Astrocyte (in vitro differentiated cells and primary cell): Measurements from ENCODE around the gene OS9. TPM values are rescaled to one million over a fixed set of nuclear protein-coding genes. Genes with fewer than 3 reads are reported as not detected.

ENCODE experiments used
- DNase-seq: peaks from one replicate; pipeline ENCODE4 v3.0.0-alpha.2; 2010; ENCODE audit warnings: low read depth
- FAIRE-seq: peaks from 2 replicates; lab custom pipeline; 2011; peaks lifted over from hg19 to GRCh38; lab: Jason Lieb, UNC
- H2AFZ ChIP-seq: 2 replicates; pipeline ENCODE4 v1.6.0; 2012; ENCODE audit warnings: low read depth, low read length, inconsistent platforms
- H3K27ac ChIP-seq: 2 replicates; pipeline ENCODE4 v1.5.1; 2011; ENCODE audit warnings: low read depth, low read length, inconsistent platforms
- H3K27me3 ChIP-seq: 2 replicates; pipeline ENCODE4 v1.6.0; 2011; ENCODE audit warnings: low read length, inconsistent platforms; ENCODE audit not compliant: insufficient read depth
- H3K36me3 ChIP-seq: 2 replicates; pipeline ENCODE4 v1.5.1; 2011; ENCODE audit warnings: low read length, inconsistent platforms; ENCODE audit not compliant: insufficient read depth
- H3K4me1 ChIP-seq: 2 replicates; pipeline ENCODE4 v1.5.1; 2011; ENCODE audit warnings: low read length, inconsistent platforms; ENCODE audit not compliant: insufficient read depth
- H3K4me2 ChIP-seq: 2 replicates; pipeline ENCODE4 v1.6.0; 2012; ENCODE audit warnings: low read length, inconsistent platforms
- H3K4me3 ChIP-seq: 2 replicates; pipeline ENCODE4 v1.5.1; 2011; ENCODE audit warnings: low read depth, mild to moderate bottlenecking, low read length, inconsistent platforms; ENCODE audit not compliant: insufficient read depth
- H3K79me2 ChIP-seq: 2 replicates; pipeline ENCODE4 v1.6.0; 2012; ENCODE audit warnings: mild to moderate bottlenecking, low read length, inconsistent platforms; ENCODE audit not compliant: insufficient read depth
- H3K9ac ChIP-seq: 2 replicates; pipeline ENCODE4 v1.6.0; 2012; ENCODE audit warnings: mild to moderate bottlenecking, low read length, inconsistent platforms
- H3K9me3 ChIP-seq: 2 replicates; pipeline ENCODE4 v1.5.1; 2012; ENCODE audit warnings: low read depth, mild to moderate bottlenecking, low read length, inconsistent platforms; ENCODE audit not compliant: insufficient read depth
- H4K20me1 ChIP-seq: 2 replicates; pipeline ENCODE4 v1.6.0; 2012; ENCODE audit warnings: low read length, inconsistent platforms; ENCODE audit not compliant: insufficient read depth
- H3K27ac Mint-ChIP-seq: one replicate; pipeline ENCODE4 v1.8.0; 2021; ENCODE audit warnings: mild to moderate bottlenecking, mixed read lengths; ENCODE audit not compliant: unreplicated experiment
- H3K27me3 Mint-ChIP-seq: one replicate; pipeline ENCODE4 v1.8.0; 2021; ENCODE audit warnings: low read depth, mixed read lengths; ENCODE audit not compliant: unreplicated experiment
- H3K36me3 Mint-ChIP-seq: one replicate; pipeline ENCODE4 v1.8.0; 2021; ENCODE audit warnings: low read depth, mixed read lengths; ENCODE audit not compliant: unreplicated experiment
- H3K4me1 Mint-ChIP-seq: one replicate; pipeline ENCODE4 v1.8.0; 2021; ENCODE audit warnings: low read depth, mixed read lengths; ENCODE audit not compliant: unreplicated experiment
- H3K4me3 Mint-ChIP-seq: one replicate; pipeline ENCODE4 v1.8.0; 2021; ENCODE audit warnings: mild to moderate bottlenecking, moderate library complexity, mixed read lengths; ENCODE audit not compliant: unreplicated experiment
- H3K9me3 Mint-ChIP-seq: one replicate; pipeline ENCODE4 v1.8.0; 2021; ENCODE audit warnings: mild to moderate bottlenecking, mixed read lengths; ENCODE audit not compliant: unreplicated experiment
- CTCF ChIP-seq: IDR thresholded peaks from 2 replicates; pipeline ENCODE4 v1.5.1; 2011; ENCODE audit warnings: low read depth, mild to moderate bottlenecking, inconsistent platforms, low read length, moderate library complexity; ENCODE audit not compliant: insufficient read depth
- EZH2 ChIP-seq: IDR thresholded peaks from 2 replicates; pipeline ENCODE4 v1.6.1; 2012; ENCODE audit warnings: mild to moderate bottlenecking, low read length, inconsistent platforms; ENCODE audit not compliant: insufficient read depth
- total RNA-seq: library from RNA; stranded (reverse); gene quantifications from 2 replicates; pipeline ENCODE4 v1.2.1, GENCODE V29; 2021

OS9 gene
- total RNA-seq, 1 donor from 2014 or later, result 194 TPM

DNA sequence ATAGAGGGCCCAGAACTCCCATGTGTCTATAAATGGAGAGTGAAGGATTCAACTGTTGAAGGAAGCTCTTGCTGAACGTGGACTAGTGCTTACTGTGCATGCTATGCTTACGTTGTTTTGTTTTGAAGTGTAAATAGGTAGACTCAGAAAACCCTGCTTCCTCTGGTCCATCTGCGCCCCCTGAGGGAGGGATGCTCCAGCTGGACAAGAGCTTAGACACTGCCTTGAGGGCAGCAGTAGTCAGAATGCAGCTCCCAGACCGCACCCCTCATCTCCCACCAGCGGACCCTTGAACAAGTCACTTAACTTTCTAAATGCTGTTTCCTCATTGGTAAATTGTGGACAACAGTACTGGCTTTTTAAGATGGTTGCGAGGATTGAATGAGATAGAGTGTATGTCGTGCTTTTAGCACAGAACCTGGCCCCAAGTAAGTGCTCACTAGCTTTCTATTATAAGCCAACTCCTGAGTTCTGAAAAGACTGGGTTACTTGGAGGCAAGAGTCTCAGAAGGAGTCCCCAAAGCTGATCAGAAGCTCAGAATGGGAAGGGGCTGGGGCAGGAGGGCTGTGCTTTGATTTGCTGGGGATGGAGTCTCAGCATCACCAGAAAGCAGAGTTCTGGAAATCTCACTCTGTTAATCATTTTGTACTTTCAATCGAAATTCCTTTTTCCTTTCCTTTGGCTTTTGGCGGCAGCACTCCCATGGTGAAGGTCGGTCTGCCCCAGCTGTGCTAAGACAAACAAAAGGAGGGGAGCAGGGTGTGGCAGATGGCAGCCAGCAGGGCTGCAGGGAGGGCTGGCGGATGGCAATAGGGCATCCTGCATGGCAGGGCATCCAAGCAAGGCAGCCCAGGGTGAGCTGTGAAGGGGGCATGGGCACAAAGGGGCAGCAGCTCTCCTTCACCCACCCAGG lies 29.0 kb downstream of the OS9 start:
- peaks cover 20% of the 10 kb centered on the region for H3K36me3 ChIP-seq
- peaks cover 40% of the 10 kb centered on the region for H3K27me3 Mint-ChIP-seq
- H3K27me3 ChIP-seq, result peaks cover 12% of the 10 kb centered on the region
- H3K9me3 Mint-ChIP-seq, result peaks cover 6% of the 10 kb centered on the region
- DNase-seq (no peak), FAIRE-seq (no peak)
- no peaks in the 10 kb centered on the region for H3K79me2 ChIP-seq
- H3K4me1 Mint-ChIP-seq, result no peaks in the 10 kb centered on the region
- H3K27ac Mint-ChIP-seq, result peak overlapping the region; percentile 31
- H3K36me3 Mint-ChIP-seq, result peaks cover 27% of the 10 kb centered on the region
- H4K20me1 ChIP-seq, result peaks cover 5% of the 10 kb centered on the region
- H3K4me2 ChIP-seq, result no peak overlapping the region
- no peak overlapping the region for H3K27ac ChIP-seq
- no peak overlapping the region for H3K4me3 ChIP-seq
- TF ChIP-seq CTCF (no peak), EZH2 (no peak)
- H3K4me3 Mint-ChIP-seq, result no peak overlapping the region
- peaks cover 7% of the 10 kb centered on the region for H3K4me1 ChIP-seq
- no peak overlapping the region for H2AFZ ChIP-seq
- no peaks in the 10 kb centered on the region for H3K9me3 ChIP-seq
- no peak overlapping the region for H3K9ac ChIP-seq

- H4K20me1 ChIP-seq, result peaks cover 5% of the 10 kb centered on the region
- H2AFZ ChIP-seq, result no peak overlapping the region
- Mint-ChIP-seq H3K4me3 (no peak overlapping the region), H3K27me3 (peaks cover 46% of the 10 kb centered on the region), H3K27ac (no peak overlapping the region), H3K36me3 (peaks cover 23% of the 10 kb centered on the region), H3K9me3 (peaks cover 11% of the 10 kb centered on the region), H3K4me1 (no peaks in the 10 kb centered on the region)
- no peak overlapping the region for H3K9ac ChIP-seq
- H3K36me3 ChIP-seq, result peaks cover 18% of the 10 kb centered on the region
- H3K27me3 ChIP-seq, result peaks cover 15% of the 10 kb centered on the region
- H3K9me3 ChIP-seq, result no peaks in the 10 kb centered on the region
- H3K4me1 ChIP-seq, result peaks cover 7% of the 10 kb centered on the region
- H3K4me2 ChIP-seq, result no peak overlapping the region
- no peak for DNase-seq
- no peak for FAIRE-seq
- no peak overlapping the region for H3K27ac ChIP-seq
- H3K79me2 ChIP-seq, result no peaks in the 10 kb centered on the region
- no peak for TF ChIP-seq CTCF
- no peak for TF ChIP-seq EZH2
- no peak overlapping the region for H3K4me3 ChIP-seq
Observed at GRCh38 chr12:57723630-57723962, 29.7 kb downstream of the OS9 start.
